ENCODE results near the gene MYH6.

DNA sequence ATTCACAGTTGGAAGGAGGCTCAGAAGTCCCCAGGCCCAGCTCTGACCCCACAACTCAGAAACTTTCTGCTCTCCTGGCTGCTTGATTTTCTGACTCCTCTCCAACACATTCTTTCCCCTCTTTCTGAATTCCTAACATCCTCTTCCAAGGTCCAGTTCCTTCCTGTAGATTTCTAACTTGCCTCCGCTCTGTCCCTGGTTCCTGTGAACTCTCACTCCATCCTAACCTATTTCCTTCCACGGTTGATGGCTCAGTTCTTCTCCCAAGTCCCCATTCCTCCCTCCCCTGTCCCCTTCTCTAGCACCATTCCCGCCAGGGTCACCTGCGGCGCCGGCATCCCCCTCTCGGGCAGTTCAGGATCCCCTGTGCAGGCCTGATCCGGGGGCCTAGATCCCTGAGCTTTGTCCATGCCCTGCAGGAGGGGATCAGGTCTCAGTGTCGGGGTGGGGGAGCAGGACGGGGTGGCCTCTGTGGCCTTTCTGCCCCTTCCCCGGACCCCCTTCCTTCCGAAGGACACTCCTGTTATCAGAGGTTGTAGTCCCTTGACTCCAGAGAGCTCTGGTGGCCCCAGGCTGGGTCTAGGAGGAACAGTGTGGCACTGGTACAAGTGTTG is 49.4 kb downstream of the MYH6 start:
- TF ChIP-seq RFX5 (IDR thresholded peaks at IDR 0.05; ENCODE audit: low read depth, low read length): no peak
- TF ChIP-seq, protein P1, sequence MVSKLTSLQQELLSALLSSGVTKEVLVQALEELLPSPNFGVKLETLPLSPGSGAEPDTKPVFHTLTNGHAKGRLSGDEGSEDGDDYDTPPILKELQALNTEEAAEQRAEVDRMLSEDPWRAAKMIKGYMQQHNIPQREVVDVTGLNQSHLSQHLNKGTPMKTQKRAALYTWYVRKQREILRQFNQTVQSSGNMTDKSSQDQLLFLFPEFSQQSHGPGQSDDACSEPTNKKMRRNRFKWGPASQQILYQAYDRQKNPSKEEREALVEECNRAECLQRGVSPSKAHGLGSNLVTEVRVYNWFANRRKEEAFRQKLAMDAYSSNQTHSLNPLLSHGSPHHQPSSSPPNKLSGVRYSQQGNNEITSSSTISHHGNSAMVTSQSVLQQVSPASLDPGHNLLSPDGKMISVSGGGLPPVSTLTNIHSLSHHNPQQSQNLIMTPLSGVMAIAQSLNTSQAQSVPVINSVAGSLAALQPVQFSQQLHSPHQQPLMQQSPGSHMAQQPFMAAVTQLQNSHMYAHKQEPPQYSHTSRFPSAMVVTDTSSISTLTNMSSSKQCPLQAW (CRISPR knock-in tag; IDR thresholded peaks at IDR 0.05): 0 out of 2 replicates have a peak, but pooled peaks have one; percentile 41
- TF ChIP-seq ZNF574 (CRISPR knock-in tag; IDR thresholded peaks at IDR 0.05): no peak
